ENCODE data around the gene EPPIN. TPM values are rescaled to one million over a fixed set of nuclear protein-coding genes. Genes with fewer than 3 reads are reported as not detected.

EPPIN gene
- total RNA-seq, 4 donors from 2014 or later: not detected

DNA sequence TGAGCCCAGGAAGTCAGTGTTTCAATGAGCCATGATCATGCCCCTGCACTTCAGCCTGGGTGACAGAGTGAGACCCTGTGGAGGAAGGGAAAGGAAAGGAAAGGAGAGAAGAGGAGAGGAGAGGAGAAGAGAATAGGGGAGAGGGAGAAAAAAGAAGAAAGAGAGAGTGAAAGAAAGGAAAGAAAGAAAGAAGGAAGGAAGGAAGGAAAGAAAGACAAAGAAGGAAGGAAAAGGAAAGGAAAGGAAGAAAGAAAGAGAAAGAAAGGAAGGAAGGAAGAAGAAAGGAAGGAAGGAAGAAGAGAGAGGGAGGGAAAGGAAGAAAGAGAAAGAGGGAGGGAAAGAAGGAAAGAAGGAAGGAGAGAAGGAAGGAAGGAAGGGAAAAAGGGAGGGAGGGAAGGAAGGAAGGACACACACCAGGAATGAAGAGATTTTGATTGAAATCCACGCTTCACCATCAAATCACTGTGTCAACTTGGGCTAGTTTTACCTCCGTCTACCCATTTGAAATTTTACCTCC, 17.6 kb upstream of the EPPIN start:
- WGBS, 2 donors: 82 to 91% methylated on average over 2 of the region's 2 CpGs

DNA sequence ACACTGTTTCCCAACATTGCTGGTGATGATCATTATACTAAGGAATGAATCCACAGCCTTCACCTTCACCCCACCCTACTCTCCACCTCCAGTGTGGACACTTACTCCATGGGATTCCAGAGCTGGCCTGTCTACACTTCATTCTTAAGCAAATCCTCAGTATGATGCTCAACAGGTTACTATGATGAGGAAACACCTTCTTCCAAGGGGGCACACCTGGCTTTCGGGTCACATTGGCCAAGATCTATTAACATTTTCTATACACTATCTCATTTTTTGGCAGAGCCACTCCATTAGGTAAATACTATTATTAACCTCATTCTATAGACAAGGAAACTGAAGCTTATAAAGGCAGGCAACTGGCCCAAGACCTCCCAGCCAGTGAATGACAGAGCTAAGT, 8.0 kb upstream of the EPPIN start:
- TF ChIP-seq POLR2A (IDR thresholded peaks at IDR 0.05): no peak
- TF ChIP-seq, protein P1, sequence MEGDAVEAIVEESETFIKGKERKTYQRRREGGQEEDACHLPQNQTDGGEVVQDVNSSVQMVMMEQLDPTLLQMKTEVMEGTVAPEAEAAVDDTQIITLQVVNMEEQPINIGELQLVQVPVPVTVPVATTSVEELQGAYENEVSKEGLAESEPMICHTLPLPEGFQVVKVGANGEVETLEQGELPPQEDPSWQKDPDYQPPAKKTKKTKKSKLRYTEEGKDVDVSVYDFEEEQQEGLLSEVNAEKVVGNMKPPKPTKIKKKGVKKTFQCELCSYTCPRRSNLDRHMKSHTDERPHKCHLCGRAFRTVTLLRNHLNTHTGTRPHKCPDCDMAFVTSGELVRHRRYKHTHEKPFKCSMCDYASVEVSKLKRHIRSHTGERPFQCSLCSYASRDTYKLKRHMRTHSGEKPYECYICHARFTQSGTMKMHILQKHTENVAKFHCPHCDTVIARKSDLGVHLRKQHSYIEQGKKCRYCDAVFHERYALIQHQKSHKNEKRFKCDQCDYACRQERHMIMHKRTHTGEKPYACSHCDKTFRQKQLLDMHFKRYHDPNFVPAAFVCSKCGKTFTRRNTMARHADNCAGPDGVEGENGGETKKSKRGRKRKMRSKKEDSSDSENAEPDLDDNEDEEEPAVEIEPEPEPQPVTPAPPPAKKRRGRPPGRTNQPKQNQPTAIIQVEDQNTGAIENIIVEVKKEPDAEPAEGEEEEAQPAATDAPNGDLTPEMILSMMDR (IDR thresholded peaks at IDR 0.05): no peak
- H3K4me3 ChIP-seq (ENCODE audit: low read depth, poor library complexity, severe bottlenecking): no peak overlapping the region
- no peak for DNase-seq (ENCODE audit: low spot score in 2 of 2)

More for the DNA sequence above, 17.6 kb upstream of the EPPIN start:
- intact Hi-C loops (cut with DNase I; ENCODE audit: low total_unique reads): no loop called here
- no peak overlapping the region for H3K4me3 ChIP-seq (ENCODE audit: low read depth, poor library complexity, severe bottlenecking)
- TF ChIP-seq, protein P1 (IDR thresholded peaks at IDR 0.05): no peak
- no peak for TF ChIP-seq POLR2A (IDR thresholded peaks at IDR 0.05)
- no peak for DNase-seq (ENCODE audit: low spot score in 2 of 2)

DNA sequence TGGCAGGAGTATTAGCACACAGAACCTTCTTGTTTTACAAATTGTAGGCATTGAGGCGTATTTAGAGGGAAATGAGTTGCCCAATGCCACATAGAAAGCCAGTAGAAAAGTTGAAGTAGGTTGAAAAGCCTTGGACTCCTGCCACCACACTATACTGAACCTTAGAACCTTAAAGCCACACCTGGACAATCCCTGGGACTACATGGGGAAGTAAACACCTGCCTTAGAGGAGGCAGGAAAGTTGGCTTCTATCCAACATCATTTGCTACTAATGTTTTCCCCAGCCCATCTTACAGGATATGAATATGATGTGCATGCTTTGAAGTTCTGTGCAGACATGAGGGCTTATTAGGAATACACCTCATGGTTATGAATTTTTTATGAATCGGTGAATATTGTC, 5.3 kb upstream of the EPPIN start:
- 76 to 84% methylated on average over 2 of the region's 2 CpGs for WGBS, 2 donors
- intact Hi-C loops (cut with DNase I; ENCODE audit: low total_unique reads): no loop called here
- no peak for DNase-seq (ENCODE audit: low spot score in 2 of 2)
- TF ChIP-seq, protein P1 (IDR thresholded peaks at IDR 0.05): no peak
- no peak for TF ChIP-seq POLR2A (IDR thresholded peaks at IDR 0.05)
- H3K4me3 ChIP-seq (ENCODE audit: low read depth, poor library complexity, severe bottlenecking): no peak overlapping the region

More for the DNA sequence above, 8.0 kb upstream of the EPPIN start:
- 70 to 71% methylated on average over 1 of the region's 1 CpG for WGBS, 2 donors
- intact Hi-C loops (cut with DNase I; ENCODE audit: low total_unique reads): no loop called here

DNA sequence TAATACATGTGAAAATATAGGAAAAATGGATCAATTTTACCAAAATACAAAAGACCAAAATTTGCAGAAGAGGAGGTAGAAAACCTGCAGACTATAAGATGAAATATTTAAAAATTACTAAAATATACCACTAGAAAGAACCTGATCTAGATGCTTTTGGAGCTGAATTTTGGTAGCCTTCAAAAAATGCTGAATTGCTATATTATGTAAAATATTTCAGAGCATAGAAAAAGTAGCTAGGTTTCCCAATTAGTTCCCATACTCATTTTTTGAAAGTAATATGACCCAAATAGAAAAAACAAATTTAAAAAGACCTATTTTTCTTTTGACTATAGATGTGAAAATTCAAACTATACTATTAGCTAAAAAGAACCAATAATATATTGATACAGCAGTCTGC, 3.6 kb upstream of the EPPIN start:
- DNase-seq (ENCODE audit: low spot score in 2 of 2): no peak
- TF ChIP-seq POLR2A (IDR thresholded peaks at IDR 0.05): no peak
- TF ChIP-seq, protein P1 (IDR thresholded peaks at IDR 0.05): no peak
- no peak overlapping the region for H3K4me3 ChIP-seq (ENCODE audit: low read depth, poor library complexity, severe bottlenecking)
- intact Hi-C loops (cut with DNase I; ENCODE audit: low total_unique reads): no loop called here

DNA sequence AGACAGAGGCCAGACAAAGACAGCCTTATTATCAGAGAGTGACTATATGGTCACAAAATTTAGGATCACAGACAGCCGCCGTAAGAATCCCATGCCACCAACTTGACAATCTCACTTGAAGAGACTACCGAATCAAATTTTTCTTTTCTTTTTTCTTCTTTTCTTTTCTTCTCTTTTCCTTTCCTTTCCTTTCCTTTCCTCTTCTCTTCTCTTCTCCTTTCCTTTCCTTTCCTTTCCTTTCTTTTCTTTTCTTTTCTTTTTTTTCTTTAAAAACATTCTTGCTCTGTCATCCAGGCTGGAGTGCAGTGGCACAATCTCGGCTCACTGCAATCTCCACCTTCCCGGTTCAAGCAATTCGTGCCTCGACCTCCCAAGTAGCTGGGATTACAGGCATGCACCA, 1.2 kb upstream of the EPPIN start:
- no peak overlapping the region for H3K4me3 ChIP-seq (ENCODE audit: low read depth, poor library complexity, severe bottlenecking)
- no peak for TF ChIP-seq POLR2A (IDR thresholded peaks at IDR 0.05)
- TF ChIP-seq, protein P1 (IDR thresholded peaks at IDR 0.05): no peak
- 86 to 90% methylated on average over 7 of the region's 7 CpGs for WGBS, 2 donors
- no peak for DNase-seq (ENCODE audit: low spot score in 2 of 2)
- intact Hi-C loops (cut with DNase I; ENCODE audit: low total_unique reads): no loop called here

DNA sequence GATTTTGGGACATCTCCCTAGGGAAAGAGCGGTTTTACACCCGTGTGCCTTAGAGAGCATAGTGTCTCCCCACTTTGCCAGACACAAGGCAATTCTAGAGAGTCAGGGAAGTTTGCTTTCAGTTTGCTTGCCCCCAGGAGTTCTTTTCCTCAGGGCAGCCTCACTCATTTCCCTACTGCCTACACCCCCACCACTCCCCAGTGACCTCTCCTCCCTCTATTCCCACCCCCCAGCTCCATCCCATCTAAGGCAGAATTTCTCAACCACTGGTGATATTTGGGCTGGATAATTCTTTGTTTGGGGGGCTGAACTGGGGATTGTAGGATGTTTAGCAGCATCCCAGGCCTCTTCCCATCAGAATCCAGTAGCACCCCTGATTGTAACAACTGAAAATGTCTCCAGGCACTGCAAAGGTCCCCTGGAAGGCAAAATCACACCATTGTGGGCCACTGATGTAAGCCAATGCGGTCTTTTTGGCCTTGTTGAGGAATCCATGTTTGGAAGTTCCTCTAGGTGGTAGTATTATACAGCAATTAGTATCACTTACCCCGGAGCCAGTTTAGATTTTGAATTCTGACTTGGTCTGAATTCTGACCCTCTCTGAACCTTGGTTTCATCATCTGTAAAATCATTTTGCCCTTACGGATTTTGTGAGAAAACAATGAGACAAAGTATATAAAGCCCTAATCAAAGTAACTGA, 1.3 kb downstream of the EPPIN start:
- DNase-seq (ENCODE audit: low spot score in 2 of 2): no peak
- intact Hi-C loops (cut with DNase I; ENCODE audit: low total_unique reads): no loop called here
- WGBS, 2 donors: 22 to 36% methylated on average over 5 of the region's 5 CpGs
- H3K4me3 ChIP-seq (ENCODE audit: low read depth, poor library complexity, severe bottlenecking): no peak overlapping the region
- TF ChIP-seq POLR2A (IDR thresholded peaks at IDR 0.05): no peak
- TF ChIP-seq, protein P1 (IDR thresholded peaks at IDR 0.05): no peak

Measured in lower leg skin (tissue), 4 donors.